K562 (cell line): Measurements from ENCODE around the gene TAS2R4. TPM values are rescaled to one million over a fixed set of nuclear protein-coding genes. Genes with fewer than 3 reads are reported as not detected.

ENCODE experiments used
- ATF6 ChIP-seq: sonication (generic); formaldehyde crosslinking; IDR thresholded peaks from 2 replicates; pipeline ENCODE4 v1.4.0; 2020; ENCODE audit warnings: mild to moderate bottlenecking, missing genetic modification reagents
- BMI1 ChIP-seq: fragments of 150-350 bp; IDR thresholded peaks from 2 replicates; pipeline ENCODE4 v1.6.1; 2014; ENCODE audit warnings: low read length
- CBFA2T3 ChIP-seq: fragments of 450-650 bp; IDR thresholded peaks from 2 replicates; pipeline ENCODE4 v1.6.1; 2017
- HNRNPUL1 ChIP-seq: fragments of 200-400 bp; formaldehyde crosslinking; IDR thresholded peaks from 2 replicates; pipeline ENCODE4 v1.6.1; 2017; ENCODE audit warnings: low read length
- JUN ChIP-seq, 2 experiments: sonication (generic) in 1 of 2; formaldehyde crosslinking in 1 of 2; IDR thresholded peaks; 2 replicates each; pipeline versions ENCODE4 v1.6.1 to v1.8.0; 2012 to 2022; ENCODE audit warnings: borderline replicate concordance in 2 of 2, mild to moderate bottlenecking in 2 of 2, improper control_type of control experiment in 1 of 2, low read depth in 1 of 2, low read length in 1 of 2, missing genetic modification reagents in 1 of 2
- NRF1 ChIP-seq, 2 experiments: fragments of 450-650 bp; IDR thresholded peaks in 1 of 2; conservative IDR thresholded peaks in 1 of 2; 2 replicates each; pipeline ENCODE4 v1.6.1; 2014; ENCODE audit warnings: mild to moderate bottlenecking in 2 of 2
- RERE ChIP-seq: sonication (generic); formaldehyde crosslinking; IDR thresholded peaks from 2 replicates; pipeline ENCODE4 v1.8.0; 2023; ENCODE audit warnings: missing genetic modification reagents, mild to moderate bottlenecking, borderline replicate concordance
- SAFB2 ChIP-seq: fragments of 200-400 bp; formaldehyde crosslinking; IDR thresholded peaks from 2 replicates; pipeline ENCODE4 v1.6.1; 2018; ENCODE audit warnings: borderline replicate concordance, low read length, low read depth, moderate library complexity; ENCODE audit not compliant: severe bottlenecking
- SRSF3 ChIP-seq: fragments of 200-400 bp; formaldehyde crosslinking; IDR thresholded peaks from 2 replicates; pipeline ENCODE4 v1.6.1; 2016; ENCODE audit warnings: mild to moderate bottlenecking, low read length, moderate library complexity; ENCODE audit not compliant: insufficient read depth
- ZC3H8 ChIP-seq: fragments of 450-650 bp; IDR thresholded peaks from 2 replicates; pipeline ENCODE4 v1.6.1; 2017
- ZNF212 ChIP-seq: fragments of 450-650 bp; formaldehyde crosslinking; IDR thresholded peaks from 2 replicates; pipeline ENCODE4 v1.4.0; 2020; ENCODE audit warnings: mild to moderate bottlenecking
- ZNF280A ChIP-seq: fragments of 450-650 bp; IDR thresholded peaks from 2 replicates; pipeline ENCODE4 v1.6.1; 2018; ENCODE audit warnings: mild to moderate bottlenecking, low read depth; ENCODE audit not compliant: partially characterized antibody
- ZNF79 ChIP-seq: fragments of 250-450 bp; sonication (Bioruptor Pico); IDR thresholded peaks from 2 replicates; pipeline ENCODE4 v1.4.0; 2020; ENCODE audit warnings: low read depth, mild to moderate bottlenecking, moderate library complexity
- polyA plus RNA-seq, 8 experiments: library from polyadenylated mRNA; depleted of rRNA in 4 of 8; stranded (reverse) in 5 of 8; unstranded in 3 of 8; fragments of >200 nt; fragmentation: Nextera tagmentation in 2 of 8; fragmentation: Illumina TruSeq in 1 of 8; extraction: Ambion mirVana in 2 of 8; extraction: Trizol in 1 of 8; gene quantifications; 2 replicates each; pipeline versions ENCODE4 v1.2.1 to v1.2.3, GENCODE V29; 2011 to 2014; ENCODE audit warnings: inconsistent platforms in 1 of 8, missing spikeins in 1 of 8
- total RNA-seq, 7 experiments: library from RNA; depleted of rRNA in 6 of 7; stranded (reverse); fragments of >200 nt in 6 of 7; fragmentation: Illumina TruSeq in 2 of 7; extraction: Trizol in 2 of 7; gene quantifications; 2 replicates each; pipeline versions ENCODE4 v1.2.1 to v1.2.3, GENCODE V29; 2011 to 2021; ENCODE audit warnings: low replicate concordance in 1 of 7
- TF ChIP-seq, protein P1 (sequence below): fragments of 450-650 bp; IDR thresholded peaks from one replicate; pipeline ENCODE4 v1.6.1; 2018; ENCODE audit warnings: mild to moderate bottlenecking, moderate library complexity; ENCODE audit not compliant: partially characterized antibody
- TF ChIP-seq, protein P2 (sequence below), 2 experiments: fragments of 450-650 bp; conservative IDR thresholded peaks; 2 replicates each; pipeline ENCODE4 v1.6.1; 2017; ENCODE audit warnings: mild to moderate bottlenecking in 2 of 2, moderate library complexity in 2 of 2

TAS2R4 gene
- total and polyA plus RNA-seq, 9 of the 15 experiments (the other 6 are each of a cell fraction or from before 2014, with no cell fraction given) = 0.04 to 2.1 (median 0.68) TPM

DNA sequence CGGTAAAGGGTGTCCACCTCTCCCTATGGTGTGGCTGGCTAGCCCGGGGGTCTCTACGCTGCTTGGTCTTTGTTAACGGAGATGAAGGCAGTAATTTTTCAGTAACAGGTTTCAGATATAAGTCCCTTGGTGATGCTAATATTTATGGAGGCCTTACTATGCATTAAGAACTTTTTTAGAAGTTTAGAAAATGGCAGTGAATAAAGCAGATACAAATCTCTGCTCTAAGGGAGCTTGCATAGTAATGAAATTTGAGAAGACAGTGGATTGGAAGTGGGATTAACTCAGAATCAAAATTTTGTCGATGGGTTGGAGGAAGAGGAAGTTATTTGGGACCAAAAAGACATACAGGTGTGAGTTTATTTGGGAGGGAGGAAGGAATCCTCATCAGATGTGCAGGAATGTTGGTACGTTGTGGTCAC is 37.9 kb upstream of the TAS2R4 start (continued):
- TF ChIP-seq BMI1 (no peak), JUN (IDR thresholded peaks at IDR 0.05; ENCODE audit: borderline replicate concordance, low read depth, low read length) (no peak), JUN (CRISPR knock-in tag; IDR thresholded peaks at IDR 0.05; ENCODE audit: borderline replicate concordance) (no peak), SAFB2 (no peak), ZNF280A (no peak), NRF1 (conservative IDR thresholded peaks at IDR 0.05 in 1 of 2, IDR thresholded peaks at IDR 0.05 in 1 of 2) (peak in 1 of 2 experiments; percentile 6; a peak in 2 of 4 replicates), ATF6 (CRISPR knock-in tag) (no peak), HNRNPUL1 (no peak), SRSF3 (no peak), RERE (no peak), ZC3H8 (no peak), ZNF79 (CRISPR knock-in tag) (no peak), ZNF212 (CRISPR knock-in tag) (no peak), CBFA2T3 (no peak)
- TF ChIP-seq, protein P1, sequence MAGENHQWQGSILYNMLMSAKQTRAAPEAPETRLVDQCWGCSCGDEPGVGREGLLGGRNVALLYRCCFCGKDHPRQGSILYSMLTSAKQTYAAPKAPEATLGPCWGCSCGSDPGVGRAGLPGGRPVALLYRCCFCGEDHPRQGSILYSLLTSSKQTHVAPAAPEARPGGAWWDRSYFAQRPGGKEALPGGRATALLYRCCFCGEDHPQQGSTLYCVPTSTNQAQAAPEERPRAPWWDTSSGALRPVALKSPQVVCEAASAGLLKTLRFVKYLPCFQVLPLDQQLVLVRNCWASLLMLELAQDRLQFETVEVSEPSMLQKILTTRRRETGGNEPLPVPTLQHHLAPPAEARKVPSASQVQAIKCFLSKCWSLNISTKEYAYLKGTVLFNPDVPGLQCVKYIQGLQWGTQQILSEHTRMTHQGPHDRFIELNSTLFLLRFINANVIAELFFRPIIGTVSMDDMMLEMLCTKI = no peak
- TF ChIP-seq, protein P2, sequence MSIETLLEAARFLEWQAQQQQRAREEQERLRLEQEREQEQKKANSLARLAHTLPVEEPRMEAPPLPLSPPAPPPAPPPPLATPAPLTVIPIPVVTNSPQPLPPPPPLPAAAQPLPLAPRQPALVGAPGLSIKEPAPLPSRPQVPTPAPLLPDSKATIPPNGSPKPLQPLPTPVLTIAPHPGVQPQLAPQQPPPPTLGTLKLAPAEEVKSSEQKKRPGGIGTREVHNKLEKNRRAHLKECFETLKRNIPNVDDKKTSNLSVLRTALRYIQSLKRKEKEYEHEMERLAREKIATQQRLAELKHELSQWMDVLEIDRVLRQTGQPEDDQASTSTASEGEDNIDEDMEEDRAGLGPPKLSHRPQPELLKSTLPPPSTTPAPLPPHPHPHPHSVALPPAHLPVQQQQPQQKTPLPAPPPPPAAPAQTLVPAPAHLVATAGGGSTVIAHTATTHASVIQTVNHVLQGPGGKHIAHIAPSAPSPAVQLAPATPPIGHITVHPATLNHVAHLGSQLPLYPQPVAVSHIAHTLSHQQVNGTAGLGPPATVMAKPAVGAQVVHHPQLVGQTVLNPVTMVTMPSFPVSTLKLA (conservative IDR thresholded peaks at IDR 0.05) = peak; percentile 53 to 58; a peak in 1 of 4 replicates
